Testis (tissue), 3 donors: ENCODE data around the gene EFNA1. TPM values are rescaled to one million over a fixed set of nuclear protein-coding genes. Genes with fewer than 3 reads are reported as not detected.

Experiments used
- DNase-seq: peaks from one replicate; pipeline ENCODE4 v3.0.0-alpha.2; 2019
- H3K27ac ChIP-seq, 2 donors: fragments of 200-600 bp; sonication (generic); one replicate each; pipeline ENCODE4 v1.5.1; 2019
- H3K27me3 ChIP-seq: fragments of 200-600 bp; sonication (generic); one replicate; pipeline ENCODE4 v1.5.1; 2019
- H3K36me3 ChIP-seq: fragments of 200-600 bp; sonication (generic); one replicate; pipeline ENCODE4 v1.5.1; 2017; ENCODE audit warnings: low read depth; ENCODE audit errors: missing control alignments
- H3K4me1 ChIP-seq: fragments of 200-600 bp; sonication (generic); one replicate; pipeline ENCODE4 v1.5.1; 2019
- H3K4me3 ChIP-seq, 2 donors: fragments of 200-600 bp; sonication (generic); one replicate each; pipeline ENCODE4 v1.5.1; 2017 to 2019
- H3K9me3 ChIP-seq: fragments of 200-600 bp; sonication (generic); one replicate; pipeline ENCODE4 v1.5.1; 2017
- CTCF ChIP-seq, 3 experiments: fragments of 450-650 bp in 2 of 3; fragments of 200-600 bp in 1 of 3; sonication (generic) in 1 of 3; IDR thresholded peaks; one replicate each; pipeline ENCODE4 v1.5.1; 2016 to 2019; ENCODE audit warnings: antibody characterized with exemption in 3 of 3, mild to moderate bottlenecking in 2 of 3, moderate library complexity in 1 of 3
- POLR2A ChIP-seq: fragments of 450-650 bp; IDR thresholded peaks from one replicate; pipeline ENCODE4 v1.6.1; 2017; ENCODE audit warnings: antibody characterized with exemption, mild to moderate bottlenecking, moderate library complexity
- WGBS, 2 donors: methylation state at CpG; one replicate each; pipeline ENCODE4 v1.1.5; 2018; 5-methylcytosine and 5-hydroxymethylcytosine counted together
- intact Hi-C: fragments of 100-400 bp; cut with DNase I; formaldehyde crosslinking; loops from one replicate; pipeline ENCODE4 v1.15.1; 2023; ENCODE audit warnings: low total_unique reads
- polyA plus RNA-seq: library from polyadenylated mRNA; stranded (reverse); fragments of 350-450 nt; fragmentation: Illumina TruSeq; extraction: RNeasy Lipid Tissue Mini Kit (QIAGEN cat#74804); gene quantifications from one replicate; pipeline ENCODE4 v1.2.3, GENCODE V29; 2014; ENCODE audit warnings: low read depth, low replicate concordance; ENCODE audit not compliant: insufficient read depth
- total RNA-seq, 2 donors: library from RNA; depleted of rRNA; stranded (reverse); fragments of >200 nt; gene quantifications; one replicate each; pipeline ENCODE4 v1.2.3, GENCODE V29; 2016

EFNA1 gene
- total and polyA plus RNA-seq, 3 donors from 2014 or later = 13.0 to 14.5 (median 13.1) TPM

- Histone ChIP-seq H3K36me3 (no peaks in the 10 kb centered on the region), H3K9me3 (no peaks in the 10 kb centered on the region), H3K4me1 (peaks cover 28% of the 10 kb centered on the region), H3K4me3 (no peak overlapping the region), H3K27me3 (no peaks in the 10 kb centered on the region), H3K27ac (no peak overlapping the region)
- TF ChIP-seq CTCF (IDR thresholded peaks at IDR 0.05) (no peak), POLR2A (no peak)
- DNase-seq = no peak
- intact Hi-C loops = loop anchor here (5.0 kb wide), 1 partner anchor 76 kb away; no protein-coding TSS in a partner anchor
- 68 to 79% methylated on average over 10 of the region's 10 CpGs for WGBS, 2 donors
These were observed 41.0 kb downstream of the EFNA1 start for GRCh38 chr1:155168456-155169210.

GRCh38 chr1:155169541-155169940 is 41.9 kb downstream of the EFNA1 start:
- 56 to 79% methylated on average over 5 of the region's 5 CpGs for WGBS, 2 donors
- peaks cover 28% of the 10 kb centered on the region for H3K4me1 ChIP-seq
- no peaks in the 10 kb centered on the region for H3K27me3 ChIP-seq
- H3K4me3 ChIP-seq = no peak overlapping the region
- H3K36me3 ChIP-seq = no peaks in the 10 kb centered on the region
- DNase-seq = no peak
- intact Hi-C loops = loop anchor here (5.0 kb wide), 1 partner anchor 77 kb away; no protein-coding TSS in a partner anchor
- H3K27ac ChIP-seq = peak overlapping the region in 1 of 2 donors; percentile 31
- TF ChIP-seq POLR2A = no peak
- TF ChIP-seq CTCF (IDR thresholded peaks at IDR 0.05) = no peak
- H3K9me3 ChIP-seq = no peaks in the 10 kb centered on the region

- no peak for DNase-seq
- no peaks in the 10 kb centered on the region for H3K36me3 ChIP-seq
- H3K4me1 ChIP-seq = peaks cover 28% of the 10 kb centered on the region
- no peak overlapping the region for H3K4me3 ChIP-seq
- no peaks in the 10 kb centered on the region for H3K9me3 ChIP-seq
- TF ChIP-seq CTCF (IDR thresholded peaks at IDR 0.05) (no peak), POLR2A (no peak)
- H3K27me3 ChIP-seq = no peaks in the 10 kb centered on the region
- H3K27ac ChIP-seq = no peak overlapping the region
- 90 to 91% methylated on average over 2 of the region's 2 CpGs for WGBS, 2 donors
- intact Hi-C loops = no loop called here
These were observed 42.6 kb downstream of the EFNA1 start for GRCh38 chr1:155170101-155170785.

GRCh38 chr1:155170806-155171205 is 43.1 kb downstream of the EFNA1 start:
- Histone ChIP-seq H3K4me3 (no peak overlapping the region), H3K4me1 (peaks cover 28% of the 10 kb centered on the region), H3K27me3 (no peaks in the 10 kb centered on the region), H3K27ac (no peak overlapping the region), H3K9me3 (no peaks in the 10 kb centered on the region), H3K36me3 (no peaks in the 10 kb centered on the region)
- intact Hi-C loops = no loop called here
- WGBS, 2 donors = 80 to 93% methylated on average over 7 of the region's 7 CpGs
- DNase-seq = no peak
- TF ChIP-seq POLR2A = no peak
- TF ChIP-seq CTCF (IDR thresholded peaks at IDR 0.05) = no peak
